ENCODE measurements around the gene MAP4K2. TPM values are rescaled to one million over a fixed set of nuclear protein-coding genes. Genes with fewer than 3 reads are reported as not detected.
A peak's percentile ranks its signal among the peaks of the same experiment; 100 is the strongest.

MAP4K2 gene
- total and polyA plus RNA-seq, 2 of the 13 experiments (the other 11 are each of a cell fraction or from before 2014, with no cell fraction given): 8.3 to 17.6 TPM

- 0 out of 2 replicates have a peak, but pooled peaks have one; percentile 66 for TF ChIP-seq ZNF142 (CRISPR knock-in tag; IDR thresholded peaks at IDR 0.05)
- TF ChIP-seq ZNF33B (CRISPR knock-in tag; IDR thresholded peaks at IDR 0.05): no peak
- no peak for TF ChIP-seq ZBTB7A (CRISPR knock-in tag; IDR thresholded peaks at IDR 0.05)
- peak; percentile 67 for TF ChIP-seq ZNF605 (CRISPR knock-in tag; IDR thresholded peaks at IDR 0.05)
- TF ChIP-seq SP1 (IDR thresholded peaks at IDR 0.05): no peak
- TF ChIP-seq SP1 (CRISPR knock-in tag; IDR thresholded peaks at IDR 0.05): peak; percentile 79
- TF ChIP-seq ZNF556 (CRISPR knock-in tag; IDR thresholded peaks at IDR 0.05; ENCODE audit: borderline replicate concordance): peak; percentile 83; the same call in 1 of the 2 replicates
- no peak for TF ChIP-seq JDP2 (CRISPR knock-in tag; IDR thresholded peaks at IDR 0.05; ENCODE audit: borderline replicate concordance)
- TF ChIP-seq LCORL (IDR thresholded peaks at IDR 0.05): no peak
- TF ChIP-seq LCORL (CRISPR knock-in tag; IDR thresholded peaks at IDR 0.05): peak; percentile 87; the same call in 1 of the 2 replicates
- no peak; the same call in 1 of the 2 replicates for TF ChIP-seq HNF1A (IDR thresholded peaks at IDR 0.05; ENCODE audit: low read depth)
- peak; percentile 55; the same call in 1 of the 2 replicates for TF ChIP-seq HNF1A (CRISPR knock-in tag; IDR thresholded peaks at IDR 0.05; ENCODE audit: borderline replicate concordance)
- no peak for TF ChIP-seq MAFF (IDR thresholded peaks at IDR 0.05; ENCODE audit: low read depth, low read length)
- TF ChIP-seq HNRNPLL (IDR thresholded peaks at IDR 0.05; ENCODE audit: low read depth, low read length, poor library complexity, severe bottlenecking): peak; percentile 81
- TF ChIP-seq YY1 (IDR thresholded peaks at IDR 0.05; ENCODE audit: insufficient read depth, insufficient replicate concordance, low read depth, low read length): peak; percentile 38
- TF ChIP-seq RXRB (CRISPR knock-in tag; IDR thresholded peaks at IDR 0.05; ENCODE audit: borderline replicate concordance): peak; percentile 63; the same call in 1 of the 2 replicates
- no peak for TF ChIP-seq ZNF850 (CRISPR knock-in tag; conservative IDR thresholded peaks at IDR 0.05)
- peak; percentile 76; the same call in 1 of the 2 replicates for TF ChIP-seq ZBTB7B (CRISPR knock-in tag; IDR thresholded peaks at IDR 0.05)
- TF ChIP-seq KDM3A (CRISPR knock-in tag; IDR thresholded peaks at IDR 0.05; ENCODE audit: low read depth): peak; percentile 48; the same call in 1 of the 2 replicates
- TF ChIP-seq MXD4 (CRISPR knock-in tag; IDR thresholded peaks at IDR 0.05): peak; percentile 76
- peak; percentile 97 for TF ChIP-seq PHF21A (CRISPR knock-in tag; IDR thresholded peaks at IDR 0.05)
Measured at GRCh38 chr11:64810271-64810890, 7.4 kb upstream of the MAP4K2 start, which contains the start of gene MEN1 (continued).
